Right atrium auricular region (tissue), 2 donors: ENCODE results near the gene ZNF135. TPM values are rescaled to one million over a fixed set of nuclear protein-coding genes. Genes with fewer than 3 reads are reported as not detected.

Experiments
- DNase-seq: peaks from one replicate; pipeline ENCODE4 v3.0.0-alpha.2; 2019; ENCODE audit warnings: low spot score
- H3K27ac ChIP-seq, 2 donors: fragments of 200-600 bp; sonication (generic); 1 replicate in 1 of 2; 2 replicates in 1 of 2; pipeline ENCODE4 v1.5.1; 2016 to 2019
- H3K27me3 ChIP-seq, 2 donors: fragments of 200-600 bp; sonication (generic); one replicate each; pipeline versions ENCODE4 v1.5.1 to v1.6.0; 2017 to 2019
- H3K36me3 ChIP-seq: fragments of 200-600 bp; sonication (generic); one replicate; pipeline ENCODE4 v1.5.1; 2016
- H3K4me1 ChIP-seq, 2 donors: fragments of 200-600 bp; sonication (generic); one replicate each; pipeline versions ENCODE4 v1.5.1 to v1.6.0; 2017 to 2019
- H3K4me3 ChIP-seq, 2 donors: fragments of 200-600 bp; sonication (generic); 1 replicate in 1 of 2; 2 replicates in 1 of 2; pipeline ENCODE4 v1.5.1; 2017 to 2019; ENCODE audit warnings: mild to moderate bottlenecking in 1 of 2, moderate library complexity in 1 of 2
- H3K9me3 ChIP-seq, 2 donors: fragments of 200-600 bp; sonication (generic); one replicate each; pipeline ENCODE4 v1.5.1; 2019
- total RNA-seq, 2 donors: library from RNA; depleted of rRNA; stranded (reverse); fragments of >200 nt; gene quantifications; one replicate each; pipeline ENCODE4 v1.1.0, GENCODE V29; 2016
- TF ChIP-seq, protein P1 (sequence below), 2 donors: fragments of 200-600 bp; sonication (generic); IDR thresholded peaks; one replicate each; pipeline ENCODE4 v1.5.1; 2019; ENCODE audit warnings: antibody characterized with exemption in 2 of 2

ZNF135 gene
- total RNA-seq, 2 donors from 2014 or later: 2.5 to 3.1 TPM

DNA sequence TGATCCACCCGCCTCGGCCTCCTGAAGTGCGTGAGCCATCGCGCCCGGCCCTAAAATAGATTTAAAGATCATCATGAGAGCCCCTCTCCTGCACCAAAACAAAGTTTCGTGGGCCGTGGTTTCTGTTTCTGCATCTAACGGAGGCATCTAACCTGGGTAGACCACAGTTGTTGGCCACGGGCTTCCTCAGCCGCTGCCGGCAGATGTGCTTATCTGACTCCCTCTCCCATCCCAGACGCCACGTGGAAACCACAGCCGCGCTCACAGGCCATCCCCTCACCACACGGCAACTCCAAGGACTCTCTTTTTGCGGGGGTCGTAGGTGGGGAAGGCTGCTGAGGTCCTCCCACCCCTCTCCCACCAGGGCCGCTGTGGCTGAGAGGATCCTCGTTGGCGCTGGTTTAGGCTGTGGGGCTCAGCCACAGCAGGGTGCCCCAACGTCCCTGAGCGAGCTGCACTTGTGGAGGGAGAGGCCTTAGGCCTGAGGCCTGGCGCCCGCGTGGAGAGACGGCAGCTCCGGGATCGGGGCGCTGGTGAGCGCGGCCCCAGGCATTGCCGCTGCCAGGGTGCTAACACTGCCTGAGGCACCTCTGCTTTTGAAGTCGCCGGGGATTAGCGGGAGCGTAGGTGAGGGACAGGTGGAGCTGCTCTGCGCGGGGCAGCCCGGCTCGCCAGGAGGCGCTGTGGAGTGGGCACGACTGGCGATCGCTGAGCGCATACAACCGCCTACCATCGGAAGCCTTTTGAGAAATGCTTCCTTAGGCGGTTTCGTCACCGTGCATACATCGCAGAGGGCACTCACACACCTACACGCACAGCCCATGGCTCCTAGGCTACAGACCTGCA, 16.4 kb upstream of the ZNF135 start:
- H3K27me3 ChIP-seq: no peaks in the 10 kb centered on the region
- H3K4me1 ChIP-seq: no peaks in the 10 kb centered on the region
- no peaks in the 10 kb centered on the region for H3K36me3 ChIP-seq
- no peak overlapping the region for H3K27ac ChIP-seq
- no peak overlapping the region for H3K4me3 ChIP-seq
- peaks cover 0 to 57% of the 10 kb centered on the region in 2 donors for H3K9me3 ChIP-seq
- TF ChIP-seq, protein P1, sequence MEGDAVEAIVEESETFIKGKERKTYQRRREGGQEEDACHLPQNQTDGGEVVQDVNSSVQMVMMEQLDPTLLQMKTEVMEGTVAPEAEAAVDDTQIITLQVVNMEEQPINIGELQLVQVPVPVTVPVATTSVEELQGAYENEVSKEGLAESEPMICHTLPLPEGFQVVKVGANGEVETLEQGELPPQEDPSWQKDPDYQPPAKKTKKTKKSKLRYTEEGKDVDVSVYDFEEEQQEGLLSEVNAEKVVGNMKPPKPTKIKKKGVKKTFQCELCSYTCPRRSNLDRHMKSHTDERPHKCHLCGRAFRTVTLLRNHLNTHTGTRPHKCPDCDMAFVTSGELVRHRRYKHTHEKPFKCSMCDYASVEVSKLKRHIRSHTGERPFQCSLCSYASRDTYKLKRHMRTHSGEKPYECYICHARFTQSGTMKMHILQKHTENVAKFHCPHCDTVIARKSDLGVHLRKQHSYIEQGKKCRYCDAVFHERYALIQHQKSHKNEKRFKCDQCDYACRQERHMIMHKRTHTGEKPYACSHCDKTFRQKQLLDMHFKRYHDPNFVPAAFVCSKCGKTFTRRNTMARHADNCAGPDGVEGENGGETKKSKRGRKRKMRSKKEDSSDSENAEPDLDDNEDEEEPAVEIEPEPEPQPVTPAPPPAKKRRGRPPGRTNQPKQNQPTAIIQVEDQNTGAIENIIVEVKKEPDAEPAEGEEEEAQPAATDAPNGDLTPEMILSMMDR (IDR thresholded peaks at IDR 0.05): peak in 1 of 2 donors; percentile 10
- DNase-seq: no peak

DNA sequence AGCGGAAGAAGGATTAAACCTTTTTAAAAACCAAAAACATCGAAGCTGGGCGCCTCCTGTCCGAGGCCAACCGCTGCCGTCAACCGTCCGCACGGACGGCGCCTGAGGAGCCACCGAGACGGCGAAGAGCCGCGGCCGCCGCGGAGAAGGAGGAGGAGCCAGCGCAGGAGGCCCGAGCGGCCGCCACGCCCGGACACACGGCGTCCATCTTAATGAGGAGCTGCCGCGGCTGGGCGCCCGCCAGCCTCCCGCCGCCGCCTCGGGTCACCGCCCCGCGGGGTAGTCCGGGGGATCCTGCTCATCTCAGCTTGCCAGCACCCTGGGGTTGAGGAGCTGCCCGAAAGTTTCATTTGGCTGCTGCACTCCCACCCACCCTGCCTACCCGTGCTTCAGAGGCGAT, 14.7 kb upstream of the ZNF135 start:
- H3K4me1 ChIP-seq: no peaks in the 10 kb centered on the region
- TF ChIP-seq, protein P1 (IDR thresholded peaks at IDR 0.05): no peak
- no peaks in the 10 kb centered on the region for H3K36me3 ChIP-seq
- no peak overlapping the region for H3K27ac ChIP-seq
- peaks cover 0 to 67% of the 10 kb centered on the region in 2 donors for H3K9me3 ChIP-seq
- H3K27me3 ChIP-seq: no peaks in the 10 kb centered on the region
- DNase-seq: no peak
- no peak overlapping the region for H3K4me3 ChIP-seq

DNA sequence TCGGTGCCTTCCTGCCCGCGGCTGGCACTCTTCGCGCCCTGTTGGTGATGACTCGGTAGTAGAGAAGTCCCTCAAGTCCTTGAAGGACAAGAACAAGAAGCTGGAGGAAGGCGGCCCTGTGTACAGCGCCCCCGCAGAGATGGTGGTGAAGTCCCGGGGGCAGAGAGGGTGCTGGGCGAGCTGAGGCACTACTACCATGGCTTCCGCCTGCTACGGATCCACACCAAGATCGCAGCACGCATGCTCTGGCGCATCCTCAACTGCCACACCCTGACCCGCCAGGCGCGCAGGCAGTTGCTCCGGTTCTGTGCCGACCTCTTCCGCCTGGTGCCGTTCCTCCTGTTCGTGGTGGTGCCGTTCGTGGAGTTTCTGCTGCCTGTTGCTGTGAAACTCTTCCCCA, 14.2 kb upstream of the ZNF135 start:
- Histone ChIP-seq H3K4me1 (no peaks in the 10 kb centered on the region), H3K4me3 (no peak overlapping the region), H3K36me3 (no peaks in the 10 kb centered on the region), H3K27me3 (no peaks in the 10 kb centered on the region), H3K9me3 (peaks cover 0 to 70% of the 10 kb centered on the region in 2 donors), H3K27ac (no peak overlapping the region)
- DNase-seq: no peak
- TF ChIP-seq, protein P1 (IDR thresholded peaks at IDR 0.05): no peak

DNA sequence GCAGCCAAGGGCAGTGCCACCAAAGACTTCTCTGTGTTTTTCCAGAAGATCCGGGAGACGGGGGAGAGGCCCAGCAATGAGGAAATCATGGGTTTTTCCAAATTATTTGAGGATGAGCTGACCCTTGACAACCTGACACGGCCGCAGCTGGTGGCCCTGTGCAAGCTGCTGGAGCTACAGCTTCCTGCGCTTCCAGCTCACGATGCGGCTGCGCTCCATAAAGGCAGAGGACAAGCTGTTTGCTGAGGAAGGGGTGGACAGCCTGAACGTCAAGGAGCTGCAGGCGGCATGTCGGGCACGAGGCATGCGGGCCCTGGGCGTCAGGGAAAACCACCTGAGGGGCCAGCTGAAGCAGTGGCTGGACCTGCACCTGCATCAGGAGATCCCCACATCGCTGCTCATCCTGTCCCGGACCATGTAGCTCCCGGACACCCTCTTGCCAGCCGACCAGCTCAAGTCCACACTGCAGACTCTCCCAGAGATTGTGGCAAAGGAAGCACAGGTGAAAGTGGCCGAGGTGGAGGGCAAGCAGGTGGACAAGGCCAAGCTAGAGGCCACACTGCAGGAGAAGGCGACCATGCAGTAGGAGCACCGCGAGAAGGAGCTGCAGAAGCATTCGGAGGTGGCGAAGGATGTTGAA, 13.6 kb upstream of the ZNF135 start:
- DNase-seq: no peak
- H3K4me3 ChIP-seq: no peak overlapping the region
- TF ChIP-seq, protein P1 (IDR thresholded peaks at IDR 0.05): no peak
- H3K9me3 ChIP-seq: peaks cover 0 to 68% of the 10 kb centered on the region in 2 donors
- H3K27me3 ChIP-seq: no peaks in the 10 kb centered on the region
- no peaks in the 10 kb centered on the region for H3K36me3 ChIP-seq
- no peaks in the 10 kb centered on the region for H3K4me1 ChIP-seq
- no peak overlapping the region for H3K27ac ChIP-seq

DNA sequence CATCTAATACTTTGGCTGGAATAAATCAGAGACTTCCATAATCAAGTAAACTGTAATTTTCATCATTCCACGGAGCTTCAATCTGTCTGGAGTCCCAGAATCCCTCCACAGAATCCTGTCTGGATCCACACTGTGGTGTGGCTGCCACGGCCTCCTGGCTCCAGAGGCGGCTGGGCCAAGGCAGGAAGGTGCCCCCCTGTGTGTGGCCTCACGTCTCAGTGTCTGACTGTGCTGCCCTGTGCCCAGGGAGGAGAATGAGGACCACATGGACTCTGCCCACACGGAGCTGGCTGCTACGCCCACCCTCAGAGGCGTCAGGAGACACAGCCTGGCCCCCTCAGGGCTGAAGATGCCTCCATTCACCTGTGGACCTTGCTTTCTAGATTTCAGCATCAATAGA, 12.2 kb upstream of the ZNF135 start:
- Histone ChIP-seq H3K27ac (no peak overlapping the region), H3K4me3 (no peak overlapping the region), H3K36me3 (no peaks in the 10 kb centered on the region), H3K9me3 (peaks cover 0 to 68% of the 10 kb centered on the region in 2 donors), H3K4me1 (no peaks in the 10 kb centered on the region), H3K27me3 (no peaks in the 10 kb centered on the region)
- no peak for DNase-seq
- TF ChIP-seq, protein P1 (IDR thresholded peaks at IDR 0.05): no peak
